Bronchus fibroblast of lung (primary cell): Measurements from ENCODE around the gene HHIPL2. TPM values are rescaled to one million over a fixed set of nuclear protein-coding genes. Genes with fewer than 3 reads are reported as not detected.

Source experiments
- total RNA-seq: library from RNA; depleted of rRNA; stranded (reverse); fragments of >200 nt; gene quantifications from 2 replicates; pipeline ENCODE4 v1.2.3, GENCODE V29; 2015

HHIPL2 gene
- total RNA-seq: 0.15 and 0.17 TPM in 2 replicates

DNA sequence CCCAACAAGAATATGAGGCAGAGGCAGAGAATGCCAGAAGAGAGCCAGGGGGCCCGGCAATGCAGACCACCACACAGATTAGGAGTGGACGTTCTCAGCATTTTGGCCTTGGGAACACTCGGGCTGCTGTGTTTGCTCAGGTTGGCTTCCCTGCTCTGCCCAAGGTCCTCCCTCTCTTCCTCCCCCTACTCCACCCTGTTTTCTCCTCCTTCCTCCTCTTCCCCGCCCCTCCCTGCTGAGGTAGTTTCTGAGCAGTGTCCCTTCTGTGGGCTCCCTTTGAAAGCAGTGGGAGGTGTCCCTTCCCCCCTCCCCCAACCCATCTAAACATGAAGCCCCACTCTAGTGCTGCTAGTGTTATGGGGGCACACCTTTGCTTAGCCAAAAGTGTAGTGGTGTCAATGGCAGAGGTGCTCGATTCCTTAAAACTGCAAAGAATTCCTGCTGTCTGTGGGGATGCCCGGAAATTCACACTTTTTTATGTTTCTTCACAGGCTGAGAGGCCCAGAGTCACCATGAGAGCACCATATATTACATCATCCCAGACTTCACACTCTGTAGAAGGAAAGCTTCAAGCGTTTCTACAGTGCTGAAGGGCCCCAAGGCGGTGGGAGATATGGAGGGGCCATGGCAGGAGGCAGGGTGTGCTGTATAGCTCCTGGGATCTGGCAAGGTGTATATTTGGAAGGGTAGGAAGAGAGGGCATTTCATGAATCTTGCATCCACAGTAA, at the start of gene HHIPL2:
HHIPL2 (minus strand) TSS at position 161 of the 728 bp plus-strand sequence; CDS start at position 101, 60 bp downstream.

DNA sequence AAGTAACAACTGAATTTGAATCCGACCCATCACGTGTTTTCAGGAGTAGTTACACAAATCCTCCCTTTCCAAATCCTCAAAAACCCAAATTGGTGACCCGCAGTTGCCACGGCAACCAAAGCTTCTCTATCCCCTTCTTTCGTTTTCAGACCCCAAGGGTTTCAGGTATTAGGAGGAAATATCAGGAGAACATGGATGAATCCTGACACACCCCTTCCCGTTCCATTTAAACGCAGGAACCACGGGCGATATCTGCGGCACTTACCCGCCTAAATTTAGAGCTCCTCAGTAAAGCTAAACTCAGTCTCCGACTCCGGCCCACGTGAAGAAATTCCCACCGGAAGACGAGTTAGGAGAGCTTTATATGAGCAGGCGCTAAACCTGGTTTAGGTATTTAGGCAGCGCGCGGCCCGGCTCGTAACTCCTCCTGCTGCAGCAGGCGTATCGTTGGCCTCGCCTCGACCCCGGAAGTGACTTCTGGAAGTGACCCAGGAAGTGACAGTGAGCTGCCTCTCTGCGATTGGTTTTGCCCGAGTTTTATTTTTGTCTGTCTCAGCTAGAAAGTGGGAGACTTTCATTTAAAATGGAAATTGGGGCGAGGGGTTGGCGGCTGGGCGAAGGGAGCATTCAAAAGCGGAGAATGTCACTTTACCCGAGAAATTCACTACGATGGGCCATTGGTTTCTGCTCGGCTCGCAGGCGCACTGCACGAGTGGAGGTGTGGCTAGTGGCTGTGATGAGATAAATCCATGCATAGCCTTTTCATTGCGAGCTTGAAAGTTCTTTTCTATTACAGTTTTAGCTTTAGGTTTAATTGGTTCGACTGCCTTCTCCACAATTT, 41.8 kb upstream of the HHIPL2 start, which contains the start of gene TAF1A:
TAF1A (minus strand) TSS at position 472 of the 841 bp plus-strand sequence.

Other genes starting within 250 kb of the HHIPL2 start
- 3.6 and 6.4 TPM in 2 replicates for gene TAF1A, start 41.8 kb upstream of the HHIPL2 start, total RNA-seq
- 19.2 and 22.4 TPM in 2 replicates for gene MIA3, start 70.0 kb upstream of the HHIPL2 start, total RNA-seq
- gene AIDA, start 164.4 kb upstream of the HHIPL2 start, total RNA-seq: 38.7 and 41.2 TPM in 2 replicates
- 35.1 and 35.8 TPM in 2 replicates for gene BROX, start 164.5 kb upstream of the HHIPL2 start, total RNA-seq
- gene FAM177B, start 189.1 kb upstream of the HHIPL2 start, total RNA-seq: not detected in 2 replicates